ENCODE data around the gene EIF2B2. TPM values are rescaled to one million over a fixed set of nuclear protein-coding genes. Genes with fewer than 3 reads are reported as not detected.

Gene EIF2B2
- total RNA-seq, 1 experiment from 2014 or later = 48.3 TPM

- Histone ChIP-seq H3T11ph (ENCODE audit: low read length) (no peak overlapping the region), H3K23ac (ENCODE audit: insufficient read length, low read depth, low read length) (no peak overlapping the region), H3K79me2 (ENCODE audit: insufficient read depth, low read length) (no peaks in the 10 kb centered on the region), H2BK20ac (ENCODE audit: low read depth, low read length, poor library complexity, severe bottlenecking) (no peak overlapping the region), H3K4me2 (ENCODE audit: insufficient read depth, insufficient read length, low read length) (no peak overlapping the region), H4K5ac (ENCODE audit: insufficient read length, low read depth, low read length) (no peak overlapping the region), H3K18ac (ENCODE audit: insufficient read length, low read depth, low read length) (no peak overlapping the region), H3K27me3 (ENCODE audit: insufficient read depth, low read length) (no peaks in the 10 kb centered on the region), H2AK5ac (ENCODE audit: insufficient read length, low read length) (no peak overlapping the region), H2BK5ac (ENCODE audit: insufficient read length, low read length) (no peak overlapping the region), H2BK120ac (ENCODE audit: low read depth, low read length, poor library complexity, severe bottlenecking) (no peak overlapping the region), H4K91ac (ENCODE audit: insufficient read length, low read depth, low read length) (no peak overlapping the region), H3K9ac (ENCODE audit: extremely low read depth, insufficient read length, low read length) (no peak overlapping the region), H3K9me3 (ENCODE audit: control insufficient read depth, low read depth, low read length) (no peaks in the 10 kb centered on the region), H3K56ac (ENCODE audit: insufficient read length, low read depth, low read length) (no peak overlapping the region), H3K14ac (ENCODE audit: insufficient read depth, low read length) (no peak overlapping the region), H4K8ac (replicated peaks; ENCODE audit: insufficient read length, low read depth, low read length) (no peak overlapping the region), H3K27ac (ENCODE audit: insufficient read length, low read depth, low read length) (no peak overlapping the region), H2BK12ac (ENCODE audit: insufficient read length, low read depth, low read length) (no peak overlapping the region), H2AFZ (ENCODE audit: low read length) (no peak overlapping the region), H3K79me1 (ENCODE audit: insufficient read depth, low read depth, low read length, poor library complexity, severe bottlenecking) (no peaks in the 10 kb centered on the region), H2BK15ac (ENCODE audit: low read depth, low read length) (no peak overlapping the region), H3K4me1 (ENCODE audit: insufficient read depth, low read length) (no peaks in the 10 kb centered on the region), H3K23me2 (ENCODE audit: insufficient read length, low read depth, low read length, poor library complexity, severe bottlenecking) (no peaks in the 10 kb centered on the region), H4K20me1 (ENCODE audit: control insufficient read depth, insufficient read depth, insufficient read length) (no peaks in the 10 kb centered on the region), H3K4ac (ENCODE audit: low read depth, low read length) (no peak overlapping the region)
- Mint-ChIP-seq H3K4me1 (no peaks in the 10 kb centered on the region), H3K4me3 (no peak overlapping the region), H3K9me3 (no peaks in the 10 kb centered on the region), H3K27ac (no peak overlapping the region), H3K27me3 (ENCODE audit: low read depth) (no peaks in the 10 kb centered on the region), H3K36me3 (ENCODE audit: insufficient read depth in 1 of 3, low read depth in 3 of 3) (peaks cover 1 to 29% (median 12%) of the 10 kb centered on the region in 3 experiments; a peak in 5 of 7 replicates)
- no CpG with 5 or more reads among the region's 1 CpG for WGBS (ENCODE audit: extremely low coverage, insufficient read length, low lambda C conversion rate)
- DNase-seq = no peak
- TF ChIP-seq CTCF (conservative IDR thresholded peaks at IDR 0.05) = no peak
These were observed 37.8 kb downstream of the EIF2B2 start for GRCh38 chr14:75040507-75040906.

Measured in H9 (cell line).